ENCODE data around the gene SNX9.

- TF ChIP-seq CTCF (IDR thresholded peaks at IDR 0.05) (no peak), POLR2A (IDR thresholded peaks at IDR 0.05) (no peak)
These were observed 64.8 kb downstream of the SNX9 start for GRCh38 chr6:157887892-157888291.

All from body of pancreas (tissue), 4 donors.